ENCODE measurements around the gene SECTM1.
A peak's percentile ranks its signal among the peaks of the same experiment; 100 is the strongest.

Gene SECTM1

DNA sequence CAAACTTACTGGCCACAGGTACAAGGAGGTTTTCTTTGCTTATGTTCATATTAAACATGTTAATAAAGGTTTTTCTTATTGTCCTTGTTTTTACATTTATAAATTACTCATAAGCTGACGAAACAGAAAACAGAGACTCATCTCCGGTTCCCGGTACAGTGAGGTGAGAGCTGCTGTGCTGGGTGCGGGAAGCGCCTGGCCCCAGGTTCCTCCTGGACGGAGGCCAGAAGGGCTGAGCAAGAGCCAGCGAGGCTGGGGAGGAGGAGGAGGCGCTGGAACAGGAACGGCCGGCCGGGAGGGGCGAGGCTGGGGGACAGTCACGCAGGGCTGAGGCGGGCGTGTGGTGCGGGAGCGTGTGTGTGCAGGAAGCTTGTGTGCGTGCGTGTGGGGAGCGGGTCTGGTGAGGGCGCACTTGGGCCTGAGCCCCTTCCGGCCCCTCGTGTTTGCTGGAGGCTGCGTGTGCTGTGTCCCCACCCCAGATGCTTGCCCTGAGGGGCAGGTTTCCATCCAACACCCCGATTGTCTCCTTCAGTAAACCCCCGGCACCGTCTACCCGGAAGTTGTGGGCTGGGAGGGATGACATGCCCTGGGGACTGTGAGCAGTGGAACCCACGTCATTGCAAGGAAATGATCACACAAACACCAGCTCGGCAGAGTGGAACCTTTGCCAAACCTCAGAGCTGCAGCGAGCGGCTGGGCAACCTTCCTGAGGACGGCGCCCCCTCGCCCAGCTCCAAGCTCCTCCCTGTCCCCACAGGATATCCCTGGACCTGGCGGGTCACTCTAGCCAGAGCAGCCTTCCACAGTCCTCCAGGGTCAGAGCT is 35.6 kb downstream of the SECTM1 start:
- peak; percentile 97 for DNase-seq

DNA sequence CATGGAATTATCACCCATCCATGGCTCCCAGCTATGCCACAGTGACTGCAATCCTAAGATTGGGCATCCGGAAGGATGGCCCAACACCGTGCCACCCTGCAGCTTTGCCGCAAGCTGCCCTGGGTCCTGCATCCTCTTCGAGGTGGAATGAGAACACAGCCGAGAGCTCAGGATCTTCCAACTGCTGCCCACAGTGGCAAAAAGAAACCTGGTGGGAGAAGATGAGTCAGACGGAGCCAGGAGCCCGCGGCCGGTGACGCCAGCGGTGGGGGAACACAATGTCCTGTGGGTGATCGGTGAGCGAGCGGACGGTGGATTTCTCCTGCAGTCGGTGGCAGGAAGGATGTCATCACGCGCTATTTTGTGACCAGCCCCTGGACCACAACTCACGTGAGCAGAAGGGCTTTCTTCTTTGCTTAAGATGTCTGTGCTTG is 36.3 kb downstream of the SECTM1 start:
- DNase-seq: peak; percentile 81

DNA sequence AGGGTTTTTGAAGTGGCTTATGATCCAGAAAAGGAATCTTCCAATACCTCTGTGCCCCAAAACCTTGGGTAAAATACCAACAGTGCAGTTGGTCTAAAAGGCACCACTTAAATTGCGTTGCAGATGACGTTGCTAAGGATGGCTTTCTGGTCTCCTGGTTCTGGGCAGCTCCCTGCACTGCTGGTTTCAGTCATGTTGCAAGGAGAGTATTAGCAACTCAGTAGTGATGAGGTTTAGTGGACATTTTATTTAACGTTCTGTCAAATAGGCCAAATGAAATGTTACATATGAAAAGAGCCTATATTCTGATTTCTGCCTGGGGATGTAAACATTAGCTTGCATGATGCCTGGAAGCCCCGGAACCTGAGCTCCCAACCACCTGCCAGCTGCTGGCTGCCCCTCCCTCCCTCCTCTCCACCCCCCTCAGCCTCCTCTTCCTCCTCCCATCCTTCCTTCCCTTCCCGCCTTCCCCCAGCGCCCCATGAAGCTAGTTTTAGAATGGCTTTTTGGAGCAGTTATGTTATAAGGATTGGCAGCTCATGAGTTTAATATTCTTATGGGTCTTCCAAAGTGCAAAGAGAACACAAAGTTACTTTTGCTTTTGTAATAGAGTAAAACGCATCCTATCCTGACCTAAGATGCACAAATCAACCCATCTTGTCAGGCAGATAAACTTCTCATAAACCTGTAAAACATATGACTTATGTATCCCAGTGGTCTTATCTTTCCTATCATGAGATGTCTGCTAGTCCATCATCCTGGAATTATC is 36.9 kb downstream of the SECTM1 start:
- DNase-seq: no peak

DNA sequence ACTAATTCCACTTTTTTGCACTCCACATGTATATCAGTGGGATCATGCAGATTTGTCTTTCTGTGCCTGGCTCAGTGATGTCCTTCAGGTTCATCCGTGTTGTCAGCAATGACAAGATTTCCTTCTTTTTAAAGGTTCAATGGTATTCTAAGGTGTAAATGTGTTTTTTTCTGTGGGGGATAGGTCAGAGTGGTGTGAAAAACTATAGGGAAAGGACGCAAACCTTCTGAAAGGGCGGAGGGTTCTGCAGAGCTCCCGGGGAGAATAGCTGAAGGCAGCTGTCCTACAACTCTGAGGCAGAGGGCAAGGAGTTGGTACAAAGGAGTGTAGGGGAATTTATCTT is 38.1 kb downstream of the SECTM1 start:
- no peak for DNase-seq

DNA sequence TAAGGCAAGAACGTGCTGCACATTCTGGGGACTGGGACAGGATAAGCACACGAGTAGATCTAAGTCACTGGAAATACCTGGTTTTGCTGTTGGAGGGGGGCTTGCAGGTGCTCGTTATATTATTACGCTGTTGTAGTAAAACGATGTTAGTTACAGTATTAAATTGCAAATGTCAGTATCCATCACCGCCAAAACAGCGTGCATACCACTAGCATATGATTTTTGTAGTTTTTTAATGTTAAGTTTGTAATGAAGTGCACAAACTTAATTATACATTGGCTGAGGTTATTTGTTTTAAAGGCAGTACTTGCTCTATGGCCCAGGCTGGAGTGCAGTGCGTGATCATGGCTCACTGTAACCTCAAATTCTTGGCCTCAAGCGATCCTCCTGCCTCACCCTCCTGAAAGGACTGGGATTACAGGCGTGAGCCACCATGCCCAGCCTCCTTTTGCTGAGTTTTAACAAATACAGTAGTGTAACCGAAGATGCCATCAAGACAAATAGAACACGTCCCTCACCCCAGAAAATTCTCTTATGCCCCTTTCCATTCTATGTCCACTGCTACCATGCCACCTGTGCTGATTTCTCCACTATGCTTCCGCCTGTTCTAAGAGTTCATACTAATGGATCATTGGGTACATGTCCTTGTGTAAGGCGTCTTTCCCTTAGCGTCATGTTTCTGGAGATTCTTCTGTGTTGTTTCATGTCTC is 39.3 kb downstream of the SECTM1 start:
- no peak for DNase-seq

DNA sequence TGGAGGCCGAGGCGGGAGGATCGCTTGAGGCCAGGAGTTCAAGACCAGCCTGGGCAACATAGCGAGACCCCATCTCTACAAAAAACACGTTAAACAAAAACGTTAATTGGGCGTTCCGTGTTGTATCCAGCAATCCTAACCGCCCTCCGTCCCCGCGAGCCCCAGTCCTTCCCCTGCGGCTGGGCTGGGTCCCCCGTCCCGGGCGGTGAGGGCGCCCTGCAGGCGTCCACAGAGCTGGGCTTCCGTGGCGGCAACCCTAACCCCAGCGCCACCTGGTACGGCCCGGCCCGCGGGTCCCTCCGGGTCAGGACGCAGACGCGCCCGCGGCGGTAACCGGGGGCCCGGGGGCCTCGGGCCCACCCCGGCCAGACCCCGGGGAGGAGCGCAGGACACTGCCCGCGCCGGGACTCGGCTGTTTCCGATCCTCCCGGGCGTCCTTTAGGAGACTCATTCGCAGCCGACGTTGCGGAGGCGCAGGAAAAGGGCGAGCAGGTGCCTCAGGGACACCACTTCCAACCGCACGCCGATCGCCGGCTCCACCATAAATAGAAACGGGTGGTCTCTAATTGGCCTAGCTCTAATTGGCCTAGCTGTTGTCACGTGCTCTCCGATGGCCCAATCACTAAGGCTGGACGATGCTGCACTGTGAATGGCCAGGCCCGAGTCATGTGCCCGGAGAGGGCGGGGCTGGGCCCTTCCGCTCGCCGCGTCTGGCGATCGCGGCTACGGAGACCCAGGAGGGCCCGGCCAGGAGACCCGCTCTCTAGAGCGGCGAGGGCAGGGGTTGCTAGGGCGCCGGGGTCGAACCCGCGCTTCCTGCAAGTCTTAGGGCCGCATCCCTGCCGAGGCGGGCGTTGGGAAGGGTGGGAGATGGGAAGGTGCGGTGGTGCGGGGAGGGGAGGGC is 41.1 kb downstream of the SECTM1 start:
- peak; percentile 92 for DNase-seq

DNA sequence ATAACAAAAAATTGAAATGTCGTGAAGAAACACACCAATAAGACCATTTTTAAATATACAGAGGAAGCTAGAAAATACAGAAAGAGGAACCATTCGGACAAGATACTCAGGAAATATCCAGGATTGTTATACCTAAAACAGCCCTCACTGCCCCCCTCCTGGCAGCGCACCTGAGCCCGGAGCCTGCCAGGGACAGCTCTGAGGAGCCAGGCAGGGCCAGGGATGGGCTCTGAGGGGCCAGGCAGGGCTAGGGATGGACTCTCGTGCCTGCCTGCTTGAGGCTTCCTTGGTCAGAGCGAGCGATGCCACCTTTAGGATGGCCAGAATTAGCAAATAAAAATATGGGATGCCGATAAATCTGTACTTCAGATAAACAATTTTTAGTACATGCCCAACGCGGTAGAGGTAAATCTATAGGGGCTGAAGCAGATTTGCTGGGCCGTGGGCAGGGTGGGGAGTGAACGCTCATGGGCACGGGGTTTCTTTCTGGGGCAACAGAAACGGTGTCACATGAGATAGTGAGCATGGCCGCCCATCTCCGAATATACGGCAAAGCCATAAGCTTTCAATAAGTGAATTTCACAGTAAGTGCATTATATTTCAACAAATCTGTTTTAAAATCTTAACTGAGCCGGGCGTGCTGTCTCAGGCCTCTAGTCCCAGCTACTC is 41.9 kb downstream of the SECTM1 start:
- no peak for DNase-seq

DNA sequence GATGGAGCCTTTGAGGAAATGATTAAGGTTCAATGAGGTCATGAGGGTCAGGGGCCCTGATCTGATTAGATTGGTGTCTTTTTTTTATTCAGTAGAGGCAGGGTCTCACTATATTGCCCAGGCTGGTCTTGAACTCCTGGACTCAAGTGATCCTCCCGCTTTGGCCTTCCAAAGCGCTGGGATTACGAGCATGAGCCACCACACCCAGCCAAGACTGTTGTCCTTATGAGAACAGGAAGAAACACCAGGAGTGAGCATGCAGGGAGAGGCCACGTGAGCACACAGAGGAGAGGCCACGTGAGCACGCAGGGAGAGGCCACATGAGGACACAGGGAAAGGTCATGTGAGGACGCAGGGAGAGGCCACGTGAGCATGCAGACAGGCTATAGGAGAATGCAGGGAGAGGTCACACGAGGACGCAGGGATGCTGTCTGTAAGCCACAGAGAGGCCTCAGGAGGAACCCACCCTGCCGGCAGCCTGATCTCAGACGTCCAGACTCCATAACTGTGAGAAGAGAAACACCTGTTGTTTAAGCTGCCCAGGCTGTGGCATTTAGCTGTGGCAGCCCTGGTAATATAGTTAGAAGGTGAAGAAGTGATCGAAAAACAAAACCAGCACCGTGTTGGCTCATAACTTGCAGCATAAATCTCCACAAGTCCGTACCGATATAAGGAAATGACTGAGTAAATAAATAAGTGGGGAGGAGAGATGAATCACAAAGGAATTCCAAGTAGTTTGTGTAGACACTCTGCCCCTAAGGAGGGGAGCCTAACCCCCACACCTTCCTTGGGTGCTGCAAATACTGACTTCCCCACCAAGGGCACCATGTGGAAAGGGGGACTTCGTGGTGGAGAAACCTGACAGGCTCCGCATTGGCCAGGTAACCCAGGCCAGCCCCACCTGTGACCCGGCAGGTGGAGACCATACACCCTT is 45.4 kb downstream of the SECTM1 start:
- DNase-seq: no peak

DNA sequence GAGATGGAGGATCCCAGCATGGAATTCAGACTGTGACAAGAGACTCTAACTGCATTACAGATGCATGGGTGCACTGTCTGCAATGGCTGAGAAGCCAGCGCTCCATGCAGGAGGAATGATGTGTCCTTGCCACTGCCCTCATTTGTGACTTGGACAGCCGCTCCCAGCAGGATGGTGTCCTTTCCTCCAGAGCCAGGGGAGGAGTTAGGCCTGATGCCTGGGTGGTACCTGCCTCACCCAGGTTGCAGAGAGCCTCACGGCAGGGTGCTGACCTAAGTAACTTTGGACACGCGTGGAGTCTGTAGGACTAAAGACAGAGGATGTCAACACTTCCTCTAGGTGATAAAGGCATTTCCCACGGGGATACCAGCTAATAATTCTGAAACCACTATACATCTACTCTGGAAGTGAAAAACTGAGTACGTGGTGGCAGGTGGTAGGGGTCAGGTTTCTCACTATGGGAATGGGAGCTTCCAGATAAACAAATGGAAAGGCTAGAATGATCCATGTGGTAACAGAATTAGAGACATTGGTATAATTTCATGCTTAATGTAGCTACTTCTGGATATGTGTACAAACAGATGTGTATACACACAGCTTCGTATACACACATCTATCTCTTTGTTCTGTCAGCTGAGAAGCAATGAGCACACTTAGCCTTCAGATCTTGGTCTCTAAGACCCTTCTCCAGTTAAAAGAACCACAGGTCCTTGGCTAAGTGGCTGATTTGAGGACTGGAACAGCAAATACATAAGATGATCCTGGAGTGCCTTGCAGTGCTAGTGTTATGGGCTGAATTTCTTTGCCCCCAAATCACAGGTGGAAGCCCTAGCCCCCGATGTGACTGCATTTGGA is 46.3 kb downstream of the SECTM1 start:
- no peak for DNase-seq

DNA sequence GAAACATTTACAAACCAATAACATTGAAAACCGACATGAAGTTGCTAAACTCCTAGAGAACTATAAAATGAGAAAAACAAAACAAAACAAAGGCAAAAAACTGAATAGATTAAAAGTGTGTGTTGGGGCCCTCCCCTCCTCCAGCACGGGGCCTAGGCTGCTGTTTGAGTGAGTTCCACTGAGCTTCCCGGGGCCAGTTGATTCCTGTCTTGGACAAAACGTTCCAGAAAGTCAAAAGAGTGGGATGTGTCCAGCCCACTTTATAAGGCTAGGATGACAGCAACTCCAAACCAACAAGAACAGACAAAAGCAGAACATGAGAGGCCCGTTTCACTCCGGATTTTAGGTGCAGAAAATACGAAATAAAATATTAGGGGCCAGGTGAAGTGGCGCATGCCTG is 48.4 kb downstream of the SECTM1 start:
- DNase-seq: no peak

DNA sequence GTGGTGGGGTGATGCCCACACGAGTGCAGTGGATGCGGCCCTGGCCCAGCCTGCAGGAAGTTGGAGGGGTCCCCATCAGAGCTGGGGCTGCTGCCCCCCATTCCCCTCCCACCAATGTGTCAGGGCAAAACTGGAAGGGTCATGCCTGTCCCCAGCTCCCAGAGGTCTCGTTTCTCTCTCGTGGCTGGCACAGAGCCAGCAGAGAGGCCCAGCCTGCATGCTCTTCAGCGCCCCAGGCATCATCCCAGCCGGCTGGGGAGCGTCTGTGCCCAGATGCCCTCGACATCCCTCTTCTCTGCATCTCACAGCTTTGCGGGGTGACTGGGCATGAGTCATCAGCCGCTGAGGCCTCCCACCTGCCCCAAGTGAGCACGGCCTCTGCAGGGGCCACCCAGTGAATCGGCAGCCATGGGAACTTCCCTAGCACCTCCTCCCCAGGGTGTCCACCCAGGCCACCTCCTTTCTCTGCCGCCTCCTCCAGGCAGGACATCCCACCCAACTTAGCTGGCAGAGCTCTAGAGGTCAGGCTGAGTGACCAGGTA is 50.3 kb downstream of the SECTM1 start:
- no peak for DNase-seq

DNA sequence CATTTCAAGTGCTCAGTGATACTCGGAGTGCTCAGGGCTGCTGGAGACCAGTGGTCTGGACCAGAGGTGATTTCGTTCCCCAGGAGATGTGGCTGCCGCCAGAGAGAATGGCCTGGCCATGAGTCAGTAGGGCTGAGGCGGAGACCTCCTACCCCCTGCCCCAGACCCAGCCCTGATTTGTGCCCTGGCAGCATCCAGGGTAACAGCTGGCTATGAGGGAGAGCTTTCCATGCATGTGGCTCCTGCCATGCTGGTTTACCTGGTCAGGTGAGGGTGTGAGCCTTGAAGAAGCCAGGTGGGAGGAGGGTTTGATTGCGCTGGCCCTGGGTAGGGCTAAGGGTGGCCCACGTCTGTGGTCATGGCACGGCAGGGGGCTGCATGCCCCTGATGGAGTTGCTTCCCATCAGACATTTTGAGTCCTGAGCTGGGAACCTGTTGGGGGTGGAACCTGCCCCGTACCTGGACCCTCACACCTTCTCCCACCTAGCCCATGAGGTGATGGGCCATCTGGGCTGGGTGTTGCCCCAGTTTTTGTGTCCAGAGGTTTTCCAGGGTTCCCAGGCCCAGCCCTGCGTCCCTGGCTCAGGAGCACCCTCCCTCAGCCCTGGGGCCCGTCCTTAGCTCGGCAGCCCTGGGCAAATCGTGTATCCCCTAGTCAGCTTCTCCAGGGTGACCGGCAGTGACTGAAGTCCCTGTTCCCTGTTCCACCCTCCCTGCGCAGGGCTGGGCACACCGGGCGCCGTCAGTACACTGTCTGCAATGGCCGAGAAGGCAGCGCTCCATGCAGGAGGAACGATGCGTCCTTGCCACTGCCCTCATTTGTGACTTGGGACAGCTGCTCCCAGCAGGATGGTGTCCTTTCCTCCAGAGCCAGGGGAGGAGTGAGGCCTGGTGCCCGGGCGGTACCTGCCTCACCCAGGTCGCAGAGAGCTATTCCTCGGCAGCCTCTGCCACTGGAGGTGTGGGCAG is 51.0 kb downstream of the SECTM1 start:
- DNase-seq: no peak

DNA sequence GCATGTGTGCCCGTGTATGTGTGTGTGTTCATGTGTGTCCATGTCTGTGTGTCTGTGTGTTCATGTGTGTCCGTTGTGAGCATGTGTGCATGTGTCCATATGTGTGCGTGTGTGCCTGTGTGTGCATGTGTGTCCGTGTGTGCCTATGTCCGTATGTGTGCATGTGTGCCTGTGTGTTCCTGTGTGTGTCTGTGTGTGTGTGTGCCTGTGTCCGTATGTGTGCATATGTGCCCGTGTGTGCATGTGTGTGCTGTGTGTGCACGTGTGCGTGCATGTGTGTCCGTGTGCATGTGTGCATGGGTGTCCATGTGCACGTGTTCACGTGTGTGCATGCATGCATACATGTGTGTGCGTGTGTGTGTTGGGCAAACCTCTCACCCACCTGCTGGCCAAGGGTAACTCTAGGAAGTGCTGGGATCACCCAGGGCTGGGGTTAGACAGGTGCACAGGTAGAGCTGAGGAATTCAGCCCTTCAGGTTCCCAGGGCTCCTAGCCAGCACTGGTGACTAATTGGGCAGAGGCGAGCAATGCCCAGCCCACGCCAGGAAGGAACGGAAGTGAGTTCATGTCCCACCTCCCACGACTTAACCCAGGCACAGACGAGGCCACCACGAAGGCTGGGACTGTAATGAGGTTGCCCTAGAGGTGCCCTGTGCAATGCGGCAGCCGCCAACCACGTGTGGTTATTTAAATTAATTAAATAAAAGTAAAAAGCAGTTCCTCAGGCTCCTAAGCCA is 51.9 kb downstream of the SECTM1 start:
- DNase-seq: no peak

DNA sequence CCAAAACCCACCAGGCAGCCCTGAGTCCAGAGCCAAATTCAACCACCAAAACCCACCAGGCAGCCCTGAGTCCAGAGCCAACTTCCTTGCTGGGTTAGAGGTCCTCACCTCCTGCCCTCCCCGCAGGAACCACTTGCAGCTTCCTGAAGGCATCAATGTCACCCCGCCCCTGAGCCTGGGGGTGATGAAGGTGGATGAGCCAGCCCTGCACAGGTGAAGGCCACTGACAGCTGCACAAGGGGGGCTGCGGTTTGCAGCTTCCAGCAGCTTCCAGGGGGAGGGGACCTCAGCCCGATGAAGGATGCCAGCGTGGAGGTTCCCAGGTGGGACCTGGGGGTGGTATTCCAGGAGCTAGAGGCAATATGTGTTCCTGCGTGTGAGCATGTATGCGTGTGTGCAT is 52.5 kb downstream of the SECTM1 start:
- no peak for DNase-seq

DNA sequence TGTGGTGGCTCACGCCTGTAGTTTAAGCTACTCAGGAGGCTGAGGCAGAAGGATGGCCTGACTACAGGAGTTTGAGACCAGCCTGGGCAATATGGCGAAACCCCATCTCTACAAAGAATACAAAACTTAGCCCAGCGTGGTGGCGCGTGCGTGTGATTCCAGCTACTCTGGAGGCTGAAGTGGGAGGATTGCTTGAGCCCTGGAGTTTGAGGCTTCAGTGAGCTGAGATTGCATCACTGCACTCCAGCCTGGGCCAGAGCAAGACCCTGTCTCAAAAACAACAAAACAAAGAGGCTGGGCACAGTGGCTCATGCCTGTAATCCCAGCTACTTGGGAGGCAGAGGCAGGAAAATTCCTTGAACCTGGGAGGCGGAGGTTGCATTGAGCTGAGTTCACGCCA is 53.0 kb downstream of the SECTM1 start:
- DNase-seq: no peak

DNA sequence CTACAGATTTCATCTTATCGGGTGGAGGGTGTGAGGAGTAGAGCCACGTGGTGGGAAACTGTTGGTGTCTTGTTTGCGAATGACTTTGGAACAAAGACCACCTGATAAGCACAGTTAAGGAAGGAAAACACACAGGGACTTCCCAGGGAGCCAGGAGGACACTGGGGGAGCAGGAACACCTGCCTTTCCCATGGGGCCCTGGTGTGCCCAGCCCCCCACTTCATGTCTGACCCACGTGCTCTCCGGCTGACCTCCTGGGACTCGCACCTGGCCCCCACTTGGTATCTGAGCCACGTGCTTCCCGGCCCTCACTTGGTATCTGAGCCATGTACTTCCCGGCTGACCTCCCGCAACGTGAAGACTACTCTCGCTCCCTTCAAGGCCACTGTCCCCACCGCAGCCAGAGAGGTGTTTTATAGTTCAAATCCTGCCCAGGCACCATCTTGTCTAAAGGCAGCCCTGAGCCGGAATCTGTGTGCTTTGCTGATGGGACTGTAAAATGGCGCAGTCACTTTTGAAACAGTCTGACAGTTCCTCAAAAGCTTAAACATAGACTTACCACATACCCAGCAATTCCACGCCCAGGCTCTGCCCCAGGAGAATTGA is 54.7 kb downstream of the SECTM1 start:
- DNase-seq: no peak

DNA sequence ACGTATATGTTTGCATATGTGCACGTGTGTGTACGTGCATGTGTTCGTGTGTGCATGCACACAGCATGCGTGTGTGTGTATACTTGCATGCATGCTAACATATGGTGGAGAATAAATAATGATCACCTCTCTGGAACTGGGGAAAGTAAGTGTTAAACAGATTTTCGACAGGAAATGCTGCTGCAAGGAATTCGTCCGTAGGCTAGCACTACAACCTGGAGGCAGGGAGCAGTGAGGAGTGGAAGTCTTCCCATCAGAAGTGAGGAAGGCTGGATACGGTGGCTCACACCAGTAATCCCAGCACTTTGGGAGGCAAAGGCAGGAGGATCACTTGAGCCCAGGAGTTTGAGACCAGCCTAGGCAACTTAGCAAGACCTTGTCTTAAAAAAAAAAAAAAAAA is 55.3 kb downstream of the SECTM1 start:
- no peak for DNase-seq
